KOPT-K1 (cell line): ENCODE data around the gene LSM7.
A peak's percentile ranks its signal among the peaks of the same experiment; 100 is the strongest.

Experiments used
- H3K27ac ChIP-seq: fragments of 200-600 bp; sonication (generic); 2 replicates; pipeline ENCODE4 v1.5.1; 2016; ENCODE audit warnings: antibody characterized with exemption, mild to moderate bottlenecking, low read depth, low read length; ENCODE audit not compliant: poor library complexity, severe bottlenecking
- H3K36me3 ChIP-seq: fragments of 200-600 bp; sonication (generic); 2 replicates; pipeline ENCODE4 v1.5.1; 2017; ENCODE audit warnings: antibody characterized with exemption, mild to moderate bottlenecking, low read length, moderate library complexity; ENCODE audit not compliant: insufficient read depth
- H3K9me3 ChIP-seq: fragments of 200-600 bp; sonication (generic); 2 replicates; pipeline ENCODE4 v1.5.1; 2017; ENCODE audit warnings: antibody characterized with exemption, low read length, mild to moderate bottlenecking; ENCODE audit not compliant: insufficient read depth, poor library complexity, severe bottlenecking

Gene LSM7

GRCh38 chr19:2328401-2329148, at the start of gene LSM7, which contains the start of gene SPPL2B:
TSS of gene LSM7 (minus strand) at chr19:2328586. CDS start at chr19:2328566, 20 bp downstream.
TSS of gene SPPL2B (plus strand) at chr19:2328684. CDS start at chr19:2328710, 26 bp downstream.
- Histone ChIP-seq H3K36me3 (peaks cover 35% of the 10 kb centered on the region), H3K9me3 (no peaks in the 10 kb centered on the region), H3K27ac (peak within 1 kb of the TSS; percentile 94)

- no peaks in the 10 kb centered on the region for H3K36me3 ChIP-seq
- H3K9me3 ChIP-seq, result peaks cover 17% of the 10 kb centered on the region
- H3K27ac ChIP-seq, result no peak overlapping the region
These were observed 48.6 kb upstream of the LSM7 start for GRCh38 chr19:2376784-2377519.

- H3K9me3 ChIP-seq, result peaks cover 18% of the 10 kb centered on the region
- no peak overlapping the region for H3K27ac ChIP-seq
- no peaks in the 10 kb centered on the region for H3K36me3 ChIP-seq
These were observed 47.2 kb upstream of the LSM7 start for GRCh38 chr19:2375353-2376121.

- no peak overlapping the region for H3K27ac ChIP-seq
- H3K9me3 ChIP-seq, result peaks cover 17% of the 10 kb centered on the region
- H3K36me3 ChIP-seq, result no peaks in the 10 kb centered on the region
These were observed 46.4 kb upstream of the LSM7 start for GRCh38 chr19:2374808-2375207.

DNA sequence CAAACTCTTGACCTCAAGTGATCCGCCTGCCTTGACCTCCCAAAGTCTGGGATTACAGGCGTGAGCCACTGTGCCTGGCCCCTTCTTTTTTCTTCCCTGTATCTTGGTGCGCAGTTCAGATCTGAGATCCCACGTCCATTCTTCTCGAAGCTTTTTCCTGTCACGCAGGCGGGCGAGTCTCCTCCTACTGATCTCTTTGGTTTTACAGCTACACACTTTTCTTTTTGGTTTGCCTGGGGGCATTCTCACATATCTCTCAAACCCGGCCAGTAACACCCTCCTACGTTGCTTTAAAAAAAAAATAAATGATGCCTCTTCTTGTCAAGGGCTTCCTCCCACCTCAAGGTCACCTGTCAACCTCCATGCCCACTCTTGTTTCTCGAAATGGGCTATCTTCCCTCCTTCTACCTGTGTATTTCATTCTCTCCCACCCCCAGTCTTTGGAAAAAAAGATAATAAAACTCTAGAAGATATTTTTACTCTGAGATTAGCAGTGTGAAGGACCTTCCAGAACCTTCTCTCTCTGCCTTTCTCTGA, 43.8 kb upstream of the LSM7 start:
- no peaks in the 10 kb centered on the region for H3K36me3 ChIP-seq
- peaks cover 25% of the 10 kb centered on the region for H3K9me3 ChIP-seq
- H3K27ac ChIP-seq, result no peak overlapping the region

DNA sequence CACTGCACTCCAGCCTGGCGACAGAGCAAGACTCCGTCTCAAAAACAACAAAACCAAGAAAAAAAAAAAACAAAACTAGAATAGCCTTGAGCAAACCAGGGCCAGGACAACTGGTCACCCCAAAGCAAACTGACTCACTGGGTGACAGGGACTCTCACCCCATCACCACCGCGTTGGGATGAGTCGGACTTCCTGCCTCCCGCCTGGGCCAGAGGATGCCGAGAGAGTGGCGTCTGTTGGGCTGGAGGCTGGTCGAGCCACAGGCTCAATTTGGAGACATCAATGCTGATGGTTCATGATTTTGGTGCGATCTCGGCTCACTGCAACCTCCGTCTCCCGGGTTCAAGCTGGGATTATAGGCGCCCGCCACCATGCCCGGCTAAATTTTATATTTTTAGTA, 43.3 kb upstream of the LSM7 start:
- no peak overlapping the region for H3K27ac ChIP-seq
- H3K9me3 ChIP-seq, result peaks cover 25% of the 10 kb centered on the region
- no peaks in the 10 kb centered on the region for H3K36me3 ChIP-seq

GRCh38 chr19:2365201-2365970, 37.0 kb upstream of the LSM7 start:
- Histone ChIP-seq H3K27ac (no peak overlapping the region), H3K36me3 (no peaks in the 10 kb centered on the region), H3K9me3 (peaks cover 17% of the 10 kb centered on the region)

DNA sequence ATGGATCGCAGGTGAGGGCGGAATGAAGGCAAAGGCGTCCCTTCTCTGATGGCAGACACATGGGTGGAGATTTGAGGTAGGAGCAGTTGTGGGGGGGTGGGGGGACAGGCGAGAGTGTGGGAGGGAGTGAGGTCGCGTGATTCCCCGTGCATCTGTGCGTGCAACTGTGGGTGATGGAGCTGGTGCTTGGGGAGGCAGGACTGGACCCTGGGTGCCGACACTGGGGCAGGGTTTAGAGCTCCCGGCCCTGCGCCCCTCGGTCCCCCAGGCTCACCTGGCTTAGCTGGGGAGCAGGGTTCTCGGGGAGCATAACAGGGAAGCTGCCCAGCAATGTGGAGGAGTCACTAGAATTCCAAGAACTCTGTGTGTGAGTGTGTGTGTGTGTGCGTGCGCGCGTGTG, 35.0 kb upstream of the LSM7 start:
- H3K9me3 ChIP-seq, result peaks cover 2% of the 10 kb centered on the region
- no peaks in the 10 kb centered on the region for H3K36me3 ChIP-seq
- H3K27ac ChIP-seq, result no peak overlapping the region

- Histone ChIP-seq H3K9me3 (no peaks in the 10 kb centered on the region), H3K36me3 (no peaks in the 10 kb centered on the region), H3K27ac (no peak overlapping the region)
These were observed 34.5 kb upstream of the LSM7 start for GRCh38 chr19:2362970-2363300.

- no peak overlapping the region for H3K27ac ChIP-seq
These were observed 33.9 kb upstream of the LSM7 start for GRCh38 chr19:2362046-2362969.

DNA sequence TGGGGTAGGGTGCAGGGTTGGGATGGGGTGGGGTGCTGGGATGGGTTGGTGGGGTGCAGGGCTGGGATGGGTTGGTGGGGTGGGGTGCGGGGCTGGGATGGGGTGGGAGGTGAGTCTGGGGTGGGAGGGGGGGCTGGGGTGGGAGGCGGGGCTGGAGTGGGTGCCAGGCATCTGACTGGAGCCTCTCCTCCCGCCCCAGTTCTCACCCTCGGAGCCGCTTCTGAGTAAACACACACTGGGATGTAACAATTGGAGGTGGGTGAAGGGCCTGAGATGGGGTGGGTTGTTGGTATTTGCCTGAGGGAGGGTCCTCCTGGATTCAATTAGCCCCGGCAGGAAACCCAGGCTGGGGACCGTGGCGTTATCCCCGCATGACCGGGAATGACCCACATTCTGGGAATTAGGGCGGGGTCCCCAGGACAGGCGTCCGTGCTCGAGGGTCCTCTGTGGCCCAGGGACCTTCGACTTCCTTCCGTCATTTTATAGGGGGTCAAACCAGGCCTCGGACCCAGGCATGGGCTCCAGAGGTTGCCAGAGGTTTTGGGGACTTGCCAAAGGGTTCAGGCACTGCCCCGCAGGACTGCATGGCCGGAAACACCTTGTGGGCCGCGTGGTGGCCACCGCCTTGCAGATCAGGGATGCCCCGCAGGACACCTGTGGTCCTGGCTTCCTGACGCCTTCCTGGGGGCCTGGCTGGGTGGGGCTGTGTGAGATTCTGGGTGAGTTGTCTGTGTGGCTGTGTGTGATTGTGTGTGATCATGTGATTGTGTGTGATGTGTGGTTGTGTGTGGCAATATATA, 33.1 kb upstream of the LSM7 start:
- H3K27ac ChIP-seq, result no peak overlapping the region
- H3K36me3 ChIP-seq, result no peaks in the 10 kb centered on the region
- H3K9me3 ChIP-seq, result no peaks in the 10 kb centered on the region

More at GRCh38 chr19:2362046-2362969, 33.9 kb upstream of the LSM7 start:
- Histone ChIP-seq H3K9me3 (no peaks in the 10 kb centered on the region), H3K36me3 (no peaks in the 10 kb centered on the region)

DNA sequence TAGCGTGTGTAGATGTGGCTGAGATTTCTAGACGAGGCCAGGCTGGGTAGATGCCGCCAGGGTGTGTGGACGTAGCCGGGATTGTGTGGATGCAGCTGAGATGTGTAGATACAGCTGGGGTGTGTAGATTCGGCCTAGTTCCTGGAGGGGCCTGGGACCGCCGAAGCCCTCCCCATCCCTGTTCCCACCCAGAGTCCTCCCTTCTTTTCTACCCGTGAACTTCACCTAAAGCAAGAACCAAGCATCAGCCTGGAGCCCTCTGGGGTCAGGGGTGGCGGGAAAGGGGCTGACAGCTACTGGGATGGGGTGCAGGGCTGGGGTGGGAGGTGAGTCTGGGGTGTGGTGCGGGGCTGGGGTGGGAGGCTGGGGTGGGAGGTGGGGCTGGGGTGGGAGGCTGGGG, 32.4 kb upstream of the LSM7 start:
- H3K9me3 ChIP-seq, result no peaks in the 10 kb centered on the region
- H3K27ac ChIP-seq, result no peak overlapping the region
- H3K36me3 ChIP-seq, result no peaks in the 10 kb centered on the region
